ENCODE measurements around the gene RASGEF1C.
"Not testable (repeated sequence)": the region's sequence is repeated elsewhere in the genome, so short reads cannot be mapped to it uniquely, and the experiment has no call there.

Gene RASGEF1C

DNA sequence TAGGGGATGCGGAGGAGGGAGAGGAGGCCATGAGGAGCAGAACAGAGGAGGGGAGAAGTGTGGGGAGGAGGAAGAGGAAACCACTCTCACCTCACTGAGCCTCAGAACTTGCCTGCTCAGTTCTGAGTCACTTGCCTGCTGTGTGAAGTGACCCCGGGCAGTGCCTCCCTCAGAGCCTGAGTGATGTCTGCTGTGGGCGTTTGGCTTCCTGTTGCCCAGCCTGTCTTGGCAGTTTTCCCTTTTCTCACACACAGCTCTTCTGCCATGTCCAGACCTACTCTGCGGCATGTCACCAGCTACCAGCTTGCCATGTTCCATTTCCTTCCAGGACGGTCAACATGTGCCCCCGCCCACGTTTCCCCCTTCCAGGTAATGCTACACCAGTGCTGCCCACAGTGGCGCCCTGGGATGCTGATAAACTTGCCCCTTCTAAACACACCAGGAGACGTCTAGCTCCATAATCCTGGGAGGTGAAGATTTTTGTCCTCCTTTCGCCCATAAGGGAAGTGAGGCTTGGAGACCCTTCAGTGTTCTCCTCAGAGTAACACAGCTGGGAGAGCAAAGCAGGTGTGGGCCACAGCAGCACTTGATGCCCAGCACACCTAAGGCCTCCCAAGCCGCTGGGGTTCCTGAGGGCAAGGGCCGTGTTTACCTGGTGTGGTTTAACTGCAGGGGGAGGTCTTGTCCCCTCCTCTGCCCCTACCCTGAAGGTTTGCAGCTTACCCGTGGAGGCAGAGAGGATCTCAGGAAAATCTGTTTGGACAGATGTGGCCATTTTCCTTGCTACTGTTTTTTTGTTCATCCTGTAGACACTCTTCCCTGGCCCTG lies 73.7 kb downstream of the RASGEF1C start:
- no peak for DNase-seq

DNA sequence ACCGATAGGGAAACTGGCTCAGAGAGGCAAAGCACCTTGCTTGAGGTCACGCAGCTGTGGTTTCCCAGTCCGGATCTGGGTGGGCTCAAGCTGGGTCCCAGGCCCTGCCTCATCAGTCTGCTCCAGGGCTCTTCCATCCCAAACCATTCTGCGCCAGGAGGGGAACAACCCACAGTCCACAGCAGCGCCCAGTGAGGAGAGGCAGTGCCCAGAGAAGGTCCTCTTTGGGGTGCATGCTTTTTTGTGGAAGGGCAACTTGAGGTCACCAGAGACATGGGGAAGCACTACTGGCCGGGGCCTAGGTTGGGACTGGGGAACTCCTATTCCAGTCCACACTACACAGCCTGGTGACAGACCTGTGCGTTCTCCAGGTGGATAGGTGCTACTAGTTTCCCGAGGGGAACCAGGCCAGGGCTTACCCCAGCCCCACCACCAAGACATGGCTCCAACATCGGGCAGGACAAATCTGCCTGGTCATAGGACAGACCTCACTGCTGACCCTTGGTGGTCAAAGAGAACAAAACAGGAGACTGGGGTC lies 75.0 kb downstream of the RASGEF1C start:
- DNase-seq: no peak

DNA sequence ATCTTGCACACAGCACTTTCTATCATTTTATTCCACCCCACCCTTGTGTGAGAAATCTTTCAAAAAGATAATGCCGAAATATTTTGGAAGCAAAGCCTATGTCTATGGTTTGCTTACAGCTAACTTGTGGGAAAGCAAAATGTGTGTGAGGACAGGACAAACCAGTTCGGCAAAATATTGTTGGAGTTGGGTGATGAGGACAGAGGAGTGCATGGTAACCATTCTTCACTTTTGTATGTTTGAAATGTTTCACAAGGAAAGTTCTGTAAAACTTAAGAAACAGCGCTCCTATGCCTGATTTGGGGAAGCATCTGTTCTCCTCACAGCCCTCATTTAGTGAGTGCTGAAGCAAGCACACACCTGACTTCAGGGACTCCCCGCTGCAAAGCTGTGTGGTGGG lies 75.5 kb downstream of the RASGEF1C start:
- DNase-seq: no peak

DNA sequence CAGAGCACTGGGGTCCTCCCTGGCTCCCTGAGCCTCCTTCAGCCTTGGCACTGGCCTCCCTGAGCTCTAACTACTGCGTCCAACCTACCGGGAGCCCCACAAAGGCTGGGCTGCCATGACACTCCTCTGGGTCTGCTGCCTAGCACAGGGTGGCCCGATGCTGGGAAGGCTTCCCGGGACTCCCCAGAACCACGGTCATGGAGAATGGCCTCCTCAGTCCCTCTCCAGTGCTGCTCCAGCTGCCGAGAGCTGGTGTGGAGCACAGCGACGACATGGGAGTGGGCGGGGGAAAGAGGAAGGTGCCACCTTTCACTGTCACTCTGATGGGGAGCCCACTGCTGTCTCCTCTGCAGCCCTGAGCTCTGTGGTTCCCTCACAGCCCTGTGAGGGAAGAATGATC lies 76.0 kb downstream of the RASGEF1C start:
- no peak for DNase-seq

- no peak for DNase-seq
Measured at GRCh38 chr5:180130876-180131740, 77.9 kb downstream of the RASGEF1C start.

DNA sequence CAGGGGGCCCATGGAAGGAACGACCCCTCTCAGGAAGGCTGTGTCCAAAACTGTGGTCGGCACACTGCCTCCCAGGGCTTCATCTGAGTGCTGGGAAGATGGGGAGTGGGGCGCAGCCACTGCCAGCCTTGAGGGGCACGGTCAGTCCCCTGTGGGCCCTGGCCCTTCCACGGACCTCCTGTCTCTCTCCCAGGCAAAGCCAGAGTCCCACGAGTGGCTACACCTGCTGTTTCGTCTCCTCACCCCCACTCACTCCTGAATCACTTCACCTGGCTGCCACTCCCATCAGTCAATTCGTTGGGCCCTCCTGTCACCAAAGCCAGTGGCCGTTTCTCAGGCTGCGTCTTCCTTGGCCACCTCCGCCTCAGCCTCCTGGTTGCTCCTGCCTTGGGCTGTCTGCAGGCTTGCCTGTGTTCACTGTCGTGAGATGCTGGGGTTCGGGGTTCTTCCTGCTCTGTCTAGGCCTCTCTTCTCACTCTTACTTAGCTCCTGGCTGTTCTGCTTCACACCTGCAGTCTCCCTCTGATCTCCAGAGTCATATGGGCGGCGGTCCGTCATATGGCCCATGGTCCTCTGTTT lies 78.6 kb downstream of the RASGEF1C start:
- no peak for DNase-seq

GRCh38 chr5:180129291-180130190 lies 79.5 kb downstream of the RASGEF1C start:
- no peak for DNase-seq

DNA sequence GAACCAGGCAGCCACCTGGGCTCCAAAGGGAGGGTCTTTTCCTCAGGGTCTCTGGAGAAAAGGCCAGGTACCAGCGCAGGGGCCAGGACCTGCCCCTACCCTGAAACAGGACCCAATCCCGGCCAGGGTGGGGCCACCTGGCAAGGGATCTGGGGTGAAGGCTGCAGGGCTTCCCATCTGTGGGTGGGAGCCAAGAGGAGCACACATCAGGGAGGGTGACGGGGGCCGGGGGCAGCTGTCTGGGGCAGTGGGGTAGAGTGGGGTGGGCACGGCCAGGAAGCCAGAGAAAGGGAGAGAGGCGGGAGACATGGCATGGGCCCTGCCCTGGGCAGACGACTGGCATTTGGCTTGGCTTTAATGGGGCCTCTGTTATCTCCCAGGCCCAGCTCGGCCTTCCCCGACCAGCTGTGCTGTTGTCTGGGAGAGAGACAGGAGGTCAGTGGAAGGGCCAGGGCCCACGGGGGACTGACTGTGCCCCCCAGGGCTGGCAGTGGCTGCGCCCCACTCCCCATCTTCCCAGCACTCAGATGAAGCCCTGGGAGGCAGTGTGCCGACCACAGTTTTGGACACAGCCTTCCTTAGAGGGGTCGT lies 80.2 kb downstream of the RASGEF1C start:
- no peak for DNase-seq

DNA sequence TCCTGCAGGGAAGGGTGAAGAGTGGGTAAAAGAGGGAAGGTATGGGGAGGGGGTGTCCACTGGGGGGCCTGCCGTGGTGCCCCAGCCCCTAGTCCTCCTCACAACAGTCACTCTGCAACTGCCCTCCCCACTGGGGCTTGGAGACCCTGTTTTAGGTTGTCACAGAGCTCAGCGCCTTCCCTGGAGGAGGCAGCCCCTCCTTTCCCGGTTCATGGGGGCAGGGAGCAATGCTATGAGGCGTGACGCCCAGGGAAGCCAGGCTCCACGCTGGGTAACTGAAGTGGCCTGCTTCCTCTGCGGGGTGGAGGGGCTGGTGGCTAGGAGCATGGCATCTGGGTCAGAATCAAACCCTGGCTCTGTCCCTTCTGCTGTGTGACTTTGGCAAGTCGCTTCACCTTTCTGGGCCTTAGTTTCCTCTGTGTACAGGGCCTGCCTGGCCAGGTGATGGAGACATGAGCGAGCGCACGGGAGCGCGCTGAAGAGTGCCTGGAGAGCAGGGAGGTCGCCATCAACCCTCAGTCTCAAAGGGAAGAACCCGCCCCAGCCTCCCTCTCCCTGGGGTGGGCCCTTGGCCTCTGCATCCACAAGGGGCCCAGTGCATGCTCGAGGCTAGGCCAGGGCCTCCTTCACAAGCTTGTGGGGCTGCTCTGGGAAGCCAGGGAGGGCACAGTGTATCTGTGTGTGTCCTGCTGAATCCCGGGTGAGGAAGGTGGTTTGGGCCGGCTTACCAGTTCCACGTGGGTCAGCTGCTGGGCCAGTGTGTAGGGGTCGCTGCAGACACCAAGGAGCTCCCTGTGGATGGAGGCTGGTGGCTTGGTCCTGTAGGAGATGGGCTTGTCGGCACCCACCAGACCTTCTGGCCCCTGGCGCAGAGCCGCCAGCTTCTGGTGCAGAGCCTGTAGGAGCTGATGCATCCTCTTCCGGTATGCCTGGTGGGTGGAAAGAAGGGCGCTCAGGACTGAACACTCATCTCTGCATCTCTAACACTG lies 81.0 kb downstream of the RASGEF1C start:
- no peak for DNase-seq

DNA sequence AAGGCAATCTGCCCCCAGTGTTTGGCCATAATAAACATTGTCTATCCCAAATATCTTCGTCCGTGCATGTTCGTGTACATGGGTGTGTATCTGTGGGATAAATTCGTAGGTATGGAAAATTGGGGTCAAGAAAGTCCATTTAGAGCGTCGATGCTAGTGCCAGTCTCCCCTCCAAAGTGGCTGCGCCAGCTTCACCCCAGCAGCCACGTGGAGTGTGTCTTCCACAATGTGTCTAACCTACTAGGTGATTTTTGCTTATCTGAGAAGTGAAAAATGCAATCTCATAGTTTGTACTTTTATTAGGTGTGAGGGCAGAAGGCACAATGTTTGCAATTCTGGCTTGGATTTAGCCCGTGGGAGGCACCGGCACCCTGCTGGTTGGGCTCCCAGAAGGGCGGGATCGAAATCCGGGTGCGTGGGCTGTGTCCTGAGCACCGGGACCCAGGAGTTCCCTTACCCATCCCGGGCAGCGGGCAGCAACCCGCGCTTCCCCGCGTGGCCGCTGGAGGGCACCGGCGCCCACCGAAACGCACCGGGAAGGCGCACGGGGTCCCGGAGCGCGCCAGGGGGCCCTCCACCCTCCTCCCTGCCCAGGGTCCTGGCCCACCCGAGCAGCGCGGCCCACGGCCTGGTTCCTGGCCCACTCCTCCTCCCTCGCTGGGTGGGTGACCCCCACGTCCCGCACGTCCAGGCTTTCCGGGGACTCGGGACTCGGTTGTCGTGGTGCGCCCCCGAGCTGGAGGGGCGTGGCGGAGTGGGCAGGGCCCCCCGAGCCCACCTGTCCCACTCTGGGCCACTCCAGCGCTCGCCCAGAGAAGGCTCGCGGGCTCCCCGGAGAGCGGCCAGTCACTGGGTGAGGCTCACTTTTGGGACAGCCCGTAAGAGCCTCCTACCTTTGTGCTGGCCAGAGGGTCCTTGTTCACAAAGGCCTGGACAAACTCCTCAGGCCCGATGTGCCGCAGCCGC lies 82.0 kb downstream of the RASGEF1C start:
- no peak for DNase-seq

- DNase-seq: not testable (repeated sequence)
Measured at GRCh38 chr5:180126156-180126555, 82.9 kb downstream of the RASGEF1C start.

DNA sequence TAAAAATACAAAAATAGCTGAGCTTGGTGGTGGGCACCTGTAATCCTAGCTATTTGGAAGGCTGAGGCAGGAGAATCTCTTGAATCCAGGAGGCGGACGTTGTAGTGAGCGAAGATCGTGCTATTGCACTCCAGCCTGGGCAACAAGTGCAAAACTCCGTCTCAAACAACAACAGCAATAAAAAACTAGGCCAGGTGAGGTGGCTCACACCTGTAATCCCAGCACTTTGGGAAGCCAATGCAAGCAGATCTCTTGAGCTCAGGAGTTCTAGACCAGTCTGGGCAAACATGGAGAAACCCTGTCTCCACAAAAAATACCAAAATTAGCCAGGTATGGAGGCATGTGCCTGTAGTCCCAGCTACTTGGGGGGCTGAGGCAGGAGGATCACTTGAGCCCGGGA lies 84.3 kb downstream of the RASGEF1C start:
- DNase-seq: not testable (repeated sequence)

- no peak for DNase-seq
Measured at GRCh38 chr5:180122875-180123274, 86.1 kb downstream of the RASGEF1C start.

DNA sequence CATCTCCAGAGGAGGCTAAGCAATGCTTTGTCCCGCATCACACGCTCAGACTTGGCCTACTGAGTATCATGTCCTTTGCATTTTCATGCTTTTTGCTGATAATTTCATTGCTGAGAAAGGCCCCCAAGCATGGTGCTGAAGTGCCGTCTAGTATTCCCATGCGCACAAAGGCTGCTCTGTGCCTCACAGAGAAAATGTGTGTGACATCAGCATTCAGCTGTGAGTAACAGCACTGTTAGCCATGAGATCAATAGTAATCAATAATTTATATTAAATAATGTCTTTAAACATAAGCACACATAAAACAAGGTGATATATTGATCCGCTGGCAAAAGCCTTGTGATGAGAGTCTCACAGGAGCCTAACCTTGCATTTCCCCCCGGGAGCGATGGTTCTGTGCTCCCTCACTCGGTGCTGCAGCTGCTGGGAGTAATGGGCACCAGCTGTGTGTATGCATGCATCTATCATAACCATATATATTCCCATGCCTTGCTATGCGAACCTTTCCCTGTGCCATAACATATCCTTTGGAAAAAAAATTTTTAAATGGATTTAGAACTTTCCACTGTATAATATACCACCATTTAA lies 87.1 kb downstream of the RASGEF1C start:
- no peak for DNase-seq

DNA sequence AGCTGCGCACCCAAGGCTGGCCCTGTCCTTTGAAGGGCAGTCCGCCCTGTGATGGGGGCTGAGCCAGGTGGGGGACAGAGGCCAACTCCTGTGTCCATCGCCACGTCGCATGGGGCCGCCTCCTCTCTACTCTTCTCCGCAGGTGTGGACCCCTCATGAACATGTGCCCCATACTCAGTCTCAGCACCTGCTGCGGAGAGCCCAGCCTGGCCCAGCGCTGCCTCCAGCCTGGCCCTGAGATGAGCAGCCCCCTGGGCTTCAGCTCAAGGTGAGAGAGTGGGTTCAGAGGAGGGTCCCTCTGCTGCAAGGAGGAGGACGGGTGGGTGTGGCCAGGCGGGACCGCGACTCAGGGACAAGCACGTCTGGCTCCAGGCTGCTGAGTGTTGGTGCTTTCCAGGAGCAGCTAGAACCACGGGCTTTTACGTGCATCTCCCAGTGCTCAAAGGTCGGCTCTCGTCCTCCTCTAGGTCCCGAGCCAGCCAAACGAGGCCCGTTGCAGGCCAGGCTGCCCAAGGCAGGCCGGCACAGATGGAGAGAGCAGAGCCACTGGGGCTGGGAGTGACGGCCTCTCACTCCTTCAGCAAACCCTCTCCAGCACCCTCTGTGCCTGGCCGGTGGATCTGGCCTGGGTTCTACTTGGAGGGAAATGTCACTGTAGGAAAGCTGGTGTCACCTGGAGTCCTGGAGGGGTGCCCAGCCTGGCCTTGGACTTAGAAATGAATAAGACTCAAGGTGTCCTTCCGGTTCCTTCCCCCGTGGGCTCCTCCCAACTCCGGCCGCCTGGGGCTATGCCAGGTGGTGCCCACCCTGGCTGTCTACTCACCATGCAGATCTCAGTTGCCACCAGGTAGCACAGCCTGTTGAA lies 88.5 kb downstream of the RASGEF1C start:
- DNase-seq: no peak

- no peak for DNase-seq
Measured at GRCh38 chr5:180119903-180120236, 89.1 kb downstream of the RASGEF1C start.

DNA sequence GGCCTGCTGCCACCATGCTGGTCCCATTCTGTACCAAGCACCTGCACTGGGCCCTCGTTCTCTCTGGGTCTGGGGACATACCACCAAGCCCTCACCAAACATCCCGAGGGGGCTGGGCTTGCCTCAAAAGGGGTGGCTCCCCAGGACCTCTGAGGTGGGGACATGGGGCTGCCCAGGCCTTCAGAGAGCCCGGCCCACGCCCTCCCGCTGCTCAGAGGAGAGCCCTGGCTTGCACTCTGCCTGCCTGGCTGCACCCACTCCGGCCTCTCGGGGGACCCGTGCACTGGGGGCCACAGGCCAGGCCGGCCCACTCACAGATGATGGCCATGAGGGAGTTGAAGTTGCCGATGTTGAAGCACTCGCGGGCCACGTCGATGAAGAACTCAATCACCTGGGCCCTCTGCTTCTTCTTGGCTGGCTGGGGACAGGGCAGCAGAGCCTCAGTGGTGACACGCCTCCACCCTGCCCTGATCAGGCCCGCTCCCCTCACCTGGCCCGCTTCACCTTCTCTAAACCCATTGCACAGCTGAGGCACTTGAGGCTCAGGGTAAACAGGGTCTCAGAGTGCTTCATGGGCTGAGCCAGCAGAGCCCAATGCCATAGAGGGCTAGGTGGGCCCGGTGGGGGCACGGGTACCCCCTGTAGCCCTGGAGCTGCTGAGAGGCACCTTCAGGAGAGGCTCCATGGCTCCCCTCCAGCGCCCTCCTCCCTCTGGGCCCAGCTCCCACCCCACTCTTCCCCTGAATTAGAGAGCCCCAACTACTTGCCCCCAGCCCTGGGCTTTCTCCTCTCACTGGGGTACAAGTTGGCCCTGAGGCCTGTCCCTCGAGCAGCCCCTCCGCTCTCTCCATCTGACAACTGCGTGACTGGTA lies 89.7 kb downstream of the RASGEF1C start:
- no peak for DNase-seq
